ENCODE measurements around the gene KIRREL1.

KIRREL1 gene

GRCh38 chr1:157993147-157993917 is at the start of gene KIRREL1:
Gene KIRREL1 (plus strand): TSS chr1:157993645. CDS start chr1:157993677, 32 bp downstream.
- DNase-seq (ENCODE audit: low read depth in 2 of 2, low spot score in 1 of 2) = no peak

GRCh38 chr1:157944663-157945280 is 48.7 kb upstream of the KIRREL1 start:
- DNase-seq (ENCODE audit: low read depth in 2 of 2, low spot score in 1 of 2) = no peak

GRCh38 chr1:157948312-157949073 is 45.0 kb upstream of the KIRREL1 start:
- no peak for DNase-seq (ENCODE audit: low read depth in 2 of 2, low spot score in 1 of 2)

- no peak for DNase-seq (ENCODE audit: low read depth in 2 of 2, low spot score in 1 of 2)
Measured at GRCh38 chr1:157949074-157949354, 44.4 kb upstream of the KIRREL1 start.

- no peak for DNase-seq (ENCODE audit: low read depth in 2 of 2, low spot score in 1 of 2)
Measured at GRCh38 chr1:157951230-157951629, 42.2 kb upstream of the KIRREL1 start.

- no peak for DNase-seq (ENCODE audit: low read depth in 2 of 2, low spot score in 1 of 2)
Measured at GRCh38 chr1:157952601-157953000, 40.8 kb upstream of the KIRREL1 start.

DNA sequence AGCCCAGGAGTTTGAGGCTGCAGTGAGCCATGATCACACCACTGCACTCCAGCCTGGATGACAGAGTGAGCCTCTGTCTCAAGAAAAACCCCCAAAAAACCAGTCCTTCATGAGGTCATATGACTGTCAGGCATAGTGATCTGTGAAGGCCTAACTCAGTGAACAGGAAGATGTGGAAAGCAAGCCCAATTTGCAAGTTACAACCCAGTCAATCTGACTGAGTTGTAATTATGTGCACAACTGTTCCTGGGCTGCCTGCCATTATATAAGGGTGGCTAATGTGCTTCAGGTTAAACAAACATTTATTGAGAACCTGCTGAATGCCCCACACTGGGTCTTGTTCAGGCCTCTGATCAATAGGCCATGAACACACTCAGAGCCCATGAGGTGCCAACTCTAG is 38.2 kb upstream of the KIRREL1 start:
- DNase-seq (ENCODE audit: low read depth in 2 of 2, low spot score in 1 of 2) = no peak

DNA sequence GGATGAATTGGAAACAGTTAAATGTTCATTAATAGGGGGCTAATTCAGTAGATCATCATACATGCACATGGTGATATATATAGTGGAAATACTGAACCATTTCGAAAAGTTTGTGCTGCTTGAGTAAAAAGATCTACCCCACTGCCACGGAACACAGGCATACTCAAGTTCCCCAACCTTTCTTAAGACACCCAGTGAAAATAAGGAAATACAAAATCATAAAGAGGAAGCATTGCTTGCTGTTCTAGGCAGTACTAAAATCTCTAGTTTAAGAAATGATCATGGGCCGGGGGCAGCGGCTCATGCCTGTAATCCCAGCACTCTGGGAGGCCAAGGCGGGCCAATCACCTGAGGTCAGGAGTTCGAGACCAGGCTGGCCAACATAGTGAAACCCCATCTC is 37.6 kb upstream of the KIRREL1 start:
- no peak for DNase-seq (ENCODE audit: low read depth in 2 of 2, low spot score in 1 of 2)

DNA sequence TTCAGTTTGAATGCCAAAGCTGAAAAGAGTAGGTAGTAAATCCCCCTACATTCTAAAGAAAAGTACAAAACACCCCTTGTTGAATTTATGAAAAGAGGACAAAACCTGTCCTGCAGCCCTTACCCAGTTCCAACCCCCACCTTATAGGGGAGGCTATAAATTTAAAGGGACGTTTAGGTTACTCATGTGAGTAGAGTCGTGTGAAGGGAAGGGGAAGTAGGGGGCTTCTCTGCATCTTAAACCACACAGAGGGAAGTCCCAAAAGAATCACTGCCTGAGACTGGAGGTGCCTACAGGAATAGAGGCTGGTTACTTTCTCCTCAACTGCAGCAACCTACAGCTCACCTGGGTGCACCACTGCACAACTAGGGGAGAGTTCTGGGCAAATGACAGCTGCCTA is 36.7 kb upstream of the KIRREL1 start:
- no peak for DNase-seq (ENCODE audit: low read depth in 2 of 2, low spot score in 1 of 2)

- DNase-seq (ENCODE audit: low read depth in 2 of 2, low spot score in 1 of 2) = no peak
Measured at GRCh38 chr1:157958263-157958662, 35.2 kb upstream of the KIRREL1 start.

DNA sequence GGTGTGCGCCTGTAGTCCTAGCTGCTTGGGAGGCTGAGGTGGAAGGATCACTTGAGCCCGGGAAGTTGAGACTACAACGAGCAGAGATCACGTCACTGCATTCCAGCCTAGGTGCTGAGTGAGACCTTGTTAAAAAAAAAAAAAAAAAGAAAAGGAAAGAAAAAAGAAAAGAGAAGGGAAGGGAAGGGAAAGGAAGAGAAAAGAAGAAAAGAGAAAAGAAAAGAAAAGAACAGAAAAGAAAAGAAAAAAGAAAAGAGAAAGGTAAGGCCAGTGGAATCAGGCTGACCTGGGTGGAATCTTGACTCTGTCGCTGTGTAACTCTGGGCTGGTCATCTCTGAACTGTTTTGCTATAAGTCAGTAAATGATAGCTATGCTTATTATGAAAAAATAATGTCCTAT is 33.7 kb upstream of the KIRREL1 start:
- DNase-seq (ENCODE audit: low read depth in 2 of 2, low spot score in 1 of 2) = no peak

GRCh38 chr1:157960773-157961172 is 32.7 kb upstream of the KIRREL1 start:
- no peak for DNase-seq (ENCODE audit: low read depth in 2 of 2, low spot score in 1 of 2)

DNA sequence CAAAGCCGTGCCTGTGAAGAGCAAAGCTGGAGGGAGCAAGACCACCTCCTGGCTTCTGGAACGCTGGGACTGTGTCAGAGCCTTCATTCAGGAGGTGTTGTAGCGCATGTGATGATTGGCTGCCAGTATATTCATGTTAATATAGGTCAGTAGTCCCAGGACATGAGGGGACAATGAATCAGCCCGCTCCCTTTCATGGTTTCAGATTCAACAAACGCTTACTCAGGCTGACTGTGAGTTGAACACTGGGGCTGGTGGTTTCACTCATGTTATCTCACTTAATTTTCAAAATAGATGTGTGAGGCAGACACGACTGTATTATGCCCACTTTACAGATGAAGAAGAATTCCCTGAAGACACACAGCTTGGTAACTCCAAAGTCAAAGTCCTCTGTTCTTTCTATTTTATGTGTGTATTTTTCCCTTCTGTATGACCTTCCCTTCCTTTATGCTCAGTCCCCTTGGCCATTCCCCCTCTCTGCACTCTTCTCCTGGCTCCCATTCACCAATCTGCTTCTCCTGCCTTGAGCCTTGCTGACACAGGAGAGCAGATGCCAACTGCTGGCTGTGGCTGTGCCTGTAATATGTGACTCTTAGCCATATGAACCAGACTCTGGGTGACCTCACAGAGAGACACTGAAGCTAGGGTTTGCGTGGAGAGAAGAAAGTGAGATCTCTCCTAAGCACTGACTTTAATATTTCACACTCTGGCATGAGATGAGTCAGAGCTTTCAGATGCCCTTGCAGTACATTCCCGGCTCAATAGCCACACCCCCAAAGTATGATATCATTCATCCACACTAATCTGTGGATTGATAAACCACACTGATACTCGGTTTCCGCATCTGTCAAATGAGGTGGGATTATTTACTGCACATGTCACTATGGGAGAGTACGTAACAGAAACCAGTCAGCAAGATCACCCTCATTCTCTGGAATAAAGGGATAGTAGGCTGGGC is 31.4 kb upstream of the KIRREL1 start:
- DNase-seq (ENCODE audit: low read depth in 2 of 2, low spot score in 1 of 2) = no peak

- DNase-seq (ENCODE audit: low read depth in 2 of 2, low spot score in 1 of 2) = peak in 1 of 2 donors; percentile 3
Measured at GRCh38 chr1:157963713-157964112, 29.7 kb upstream of the KIRREL1 start.

- DNase-seq (ENCODE audit: low read depth in 2 of 2, low spot score in 1 of 2) = no peak
Measured at GRCh38 chr1:157965584-157965983, 27.9 kb upstream of the KIRREL1 start.

DNA sequence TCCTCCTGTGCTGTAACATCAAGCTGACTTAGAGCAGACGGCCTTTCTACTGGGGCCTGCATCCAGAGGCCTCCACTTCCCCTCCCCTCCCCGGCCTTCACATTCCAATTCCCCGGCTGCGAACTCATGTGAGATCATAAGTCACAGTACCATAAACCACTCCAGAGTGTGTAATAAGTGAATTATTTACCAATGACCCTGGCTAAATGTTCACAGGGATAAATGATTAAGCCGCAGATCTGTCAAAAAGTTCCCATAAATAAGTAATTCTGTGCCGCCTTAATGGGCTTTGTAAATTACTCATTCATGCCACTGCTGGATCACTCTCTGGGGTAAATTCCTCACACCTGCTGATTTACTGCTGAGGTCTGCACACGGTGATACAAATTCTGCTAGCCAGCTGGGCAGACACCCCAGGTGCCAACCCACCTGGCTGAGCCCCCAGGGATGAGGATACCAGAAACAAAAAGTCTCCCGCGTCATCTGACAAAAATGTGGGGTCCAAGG is 27.4 kb upstream of the KIRREL1 start:
- DNase-seq (ENCODE audit: low read depth in 2 of 2, low spot score in 1 of 2) = no peak

DNA sequence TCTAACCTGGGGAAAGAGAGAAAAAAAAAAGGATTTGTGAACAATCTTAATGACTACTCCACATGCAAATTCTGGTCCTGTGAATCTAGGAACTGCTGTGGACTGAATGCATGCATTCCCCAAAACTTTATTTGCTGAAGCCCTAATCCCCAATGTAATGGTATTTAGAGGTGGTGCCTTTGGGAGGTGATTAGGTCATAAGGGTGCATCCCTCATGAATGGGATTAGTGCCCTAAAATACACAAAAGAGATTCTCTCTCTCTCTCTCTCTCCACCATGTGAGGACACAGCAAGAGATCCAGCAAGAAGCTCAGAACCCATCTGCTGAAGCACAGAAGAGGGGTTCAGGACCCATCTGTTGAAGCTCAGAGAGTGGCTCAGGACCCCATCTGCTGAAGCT is 26.2 kb upstream of the KIRREL1 start:
- no peak for DNase-seq (ENCODE audit: low read depth in 2 of 2, low spot score in 1 of 2)

DNA sequence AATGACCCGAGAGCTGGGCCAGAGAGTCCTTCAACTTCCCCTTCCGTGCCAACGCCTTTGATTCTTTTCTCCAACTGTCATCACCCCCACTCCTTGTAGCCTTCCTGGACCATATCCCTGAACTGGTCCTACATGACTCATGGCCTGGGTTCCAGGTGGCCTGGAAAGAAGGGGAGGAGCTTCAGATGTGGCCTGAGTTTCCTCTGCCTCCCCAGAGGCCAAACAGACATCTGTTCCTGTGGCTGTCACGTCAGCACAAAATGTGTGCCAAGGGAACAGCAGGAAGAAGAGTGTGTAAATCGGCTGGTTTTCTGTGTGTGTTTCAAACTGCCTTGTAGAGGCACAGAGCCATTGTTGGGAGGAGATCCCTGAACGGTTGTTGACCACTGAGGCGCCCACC is 24.9 kb upstream of the KIRREL1 start:
- no peak for DNase-seq (ENCODE audit: low read depth in 2 of 2, low spot score in 1 of 2)

- DNase-seq (ENCODE audit: low read depth in 2 of 2, low spot score in 1 of 2) = no peak
Measured at GRCh38 chr1:157968946-157969345, 24.5 kb upstream of the KIRREL1 start.

DNA sequence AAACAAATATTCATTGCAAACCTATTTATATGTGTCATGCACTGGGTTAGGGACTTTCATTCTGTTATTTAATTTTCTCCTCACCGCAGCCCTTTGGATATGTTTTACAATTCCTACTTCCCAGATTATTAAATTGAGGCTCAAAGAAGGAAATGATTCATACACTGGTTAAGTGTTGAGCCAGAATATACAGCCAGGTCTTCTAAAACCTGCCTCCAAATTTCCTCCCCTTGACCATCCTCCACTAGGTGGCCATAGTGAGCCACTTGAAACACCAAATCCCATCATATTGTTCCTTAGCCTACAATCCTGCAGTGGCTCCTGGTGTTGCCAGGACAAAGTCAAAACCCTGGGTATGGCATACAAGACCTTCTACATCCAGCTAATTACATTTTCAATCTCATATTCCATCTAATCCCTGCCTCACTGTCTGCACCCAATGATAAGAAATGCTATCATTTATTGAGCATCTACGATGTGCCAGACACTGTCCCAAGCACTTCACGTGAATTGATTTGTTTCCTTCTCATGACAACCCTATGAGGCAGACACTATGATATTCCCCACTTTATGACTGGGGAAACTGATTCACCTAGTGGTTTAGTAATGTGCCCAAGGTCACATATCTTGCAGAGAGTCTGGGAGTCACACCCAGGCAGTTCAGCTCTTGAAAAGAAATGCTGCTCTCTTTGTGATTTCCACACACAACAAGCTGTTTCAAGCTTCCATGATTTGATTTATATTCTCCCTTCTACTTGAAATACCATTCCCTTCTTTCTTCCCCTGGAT is 23.6 kb upstream of the KIRREL1 start:
- no peak for DNase-seq (ENCODE audit: low read depth in 2 of 2, low spot score in 1 of 2)
